H1 (cell line): Measurements from ENCODE around the gene HIVEP3.

Source experiments
- ATF2 ChIP-seq: IDR thresholded peaks from 2 replicates; pipeline ENCODE4 v1.6.1; 2012; ENCODE audit warnings: low read length, inconsistent platforms
- CTCF ChIP-seq, 3 experiments: IDR thresholded peaks; 1 replicate in 2 of 3; 2 replicates in 1 of 3; pipeline versions ENCODE4 v1.5.1 to v1.6.1; 2011; ENCODE audit warnings: low read length in 3 of 3, mild to moderate bottlenecking in 3 of 3, inconsistent platforms in 2 of 3, low read depth in 1 of 3, moderate library complexity in 1 of 3; ENCODE audit not compliant: insufficient read depth in 1 of 3; ENCODE audit errors: control extremely low read depth in 1 of 3
- EP300 ChIP-seq, 2 experiments: IDR thresholded peaks; 1 replicate in 1 of 2; 2 replicates in 1 of 2; pipeline ENCODE4 v1.6.1; 2011 to 2012; ENCODE audit warnings: low read depth in 2 of 2, low read length in 2 of 2, mild to moderate bottlenecking in 2 of 2, borderline replicate concordance in 1 of 2, inconsistent platforms in 1 of 2, moderate library complexity in 1 of 2
- EZH2 ChIP-seq: fragments of 200-600 bp; sonication (generic); IDR thresholded peaks from 2 replicates; pipeline ENCODE4 v1.7.1; 2012; ENCODE audit warnings: low read depth, mild to moderate bottlenecking, moderate library complexity, low read length, inconsistent platforms; ENCODE audit not compliant: severe bottlenecking
- GABPA ChIP-seq: IDR thresholded peaks from 2 replicates; pipeline ENCODE4 v1.6.1; 2011; ENCODE audit warnings: mild to moderate bottlenecking, low read length, moderate library complexity, borderline replicate concordance; ENCODE audit not compliant: insufficient read depth
- HDAC2 ChIP-seq, 2 experiments: fragments of 300-600 bp in 1 of 2; sonication (generic) in 1 of 2; IDR thresholded peaks; 2 replicates each; pipeline ENCODE4 v1.6.1; 2011 to 2012; ENCODE audit warnings: low read depth in 2 of 2, low read length in 2 of 2, mild to moderate bottlenecking in 2 of 2, moderate library complexity in 2 of 2, borderline replicate concordance in 1 of 2, inconsistent platforms in 1 of 2
- HDAC6 ChIP-seq: IDR thresholded peaks from one replicate; pipeline ENCODE4 v1.7.1; 2012; ENCODE audit warnings: low read depth, mild to moderate bottlenecking, inconsistent platforms, low read length, moderate library complexity
- POLR2A ChIP-seq, 2 experiments: IDR thresholded peaks; 1 replicate in 1 of 2; 2 replicates in 1 of 2; pipeline ENCODE4 v1.6.1; 2011; ENCODE audit warnings: low read depth in 2 of 2, low read length in 2 of 2, mild to moderate bottlenecking in 2 of 2; ENCODE audit errors: control extremely low read depth in 1 of 2
- RAD21 ChIP-seq, 2 experiments: IDR thresholded peaks in 1 of 2; conservative IDR thresholded peaks in 1 of 2; 2 replicates each; pipeline ENCODE4 v1.6.1; 2011; ENCODE audit warnings: low read depth in 2 of 2, low read length in 2 of 2, improper control_type of control experiment in 1 of 2, inconsistent platforms in 1 of 2, mild to moderate bottlenecking in 1 of 2, moderate library complexity in 1 of 2
- RBBP5 ChIP-seq: IDR thresholded peaks from 2 replicates; pipeline ENCODE4 v1.7.1; 2012; ENCODE audit warnings: low read depth, mild to moderate bottlenecking, inconsistent platforms, low read length, moderate library complexity, borderline replicate concordance
- TBP ChIP-seq: IDR thresholded peaks from 2 replicates; pipeline ENCODE4 v1.6.1; 2011; ENCODE audit warnings: low read depth, low read length, improper control_type of control experiment
- TCF12 ChIP-seq: IDR thresholded peaks from 2 replicates; pipeline ENCODE4 v1.6.1; 2011; ENCODE audit warnings: low read depth, mild to moderate bottlenecking, low read length

GRCh38 chr1:41640141-41640751, 278.5 kb downstream of the HIVEP3 start:
- TF ChIP-seq CTCF (IDR thresholded peaks at IDR 0.05; ENCODE audit: control extremely low read depth in 1 of 3, insufficient read depth in 1 of 3, low read depth in 1 of 3, low read length in 3 of 3), result no peak
- no peak for TF ChIP-seq EP300 (IDR thresholded peaks at IDR 0.05; ENCODE audit: borderline replicate concordance in 1 of 2, low read depth in 2 of 2, low read length in 2 of 2)
- TF ChIP-seq POLR2A (IDR thresholded peaks at IDR 0.05; ENCODE audit: control extremely low read depth in 1 of 2, low read depth in 2 of 2, low read length in 2 of 2), result no peak
- no peak for TF ChIP-seq HDAC2 (IDR thresholded peaks at IDR 0.05; ENCODE audit: borderline replicate concordance in 1 of 2, low read depth in 2 of 2, low read length in 2 of 2)
- no peak for TF ChIP-seq RBBP5
- TF ChIP-seq ATF2, result no peak
- TF ChIP-seq EZH2, result no peak
- no peak for TF ChIP-seq TCF12
- TF ChIP-seq TBP, result no peak
- TF ChIP-seq RAD21 (IDR thresholded peaks at IDR 0.05 in 1 of 2, conservative IDR thresholded peaks at IDR 0.05 in 1 of 2; ENCODE audit: low read depth in 2 of 2, low read length in 2 of 2), result no peak
- TF ChIP-seq HDAC6, result no peak
- no peak for TF ChIP-seq GABPA
